GM21360 (cell line): ENCODE measurements around the gene IVNS1ABP.

Experiments
- ATAC-seq: cut with Tn5 transposase; IDR thresholded peaks from one replicate; pipeline ENCODE4 v1.9.1; 2021; ENCODE audit warnings: mild to moderate bottlenecking, moderate library complexity; ENCODE audit not compliant: unreplicated experiment

The IVNS1ABP gene

DNA sequence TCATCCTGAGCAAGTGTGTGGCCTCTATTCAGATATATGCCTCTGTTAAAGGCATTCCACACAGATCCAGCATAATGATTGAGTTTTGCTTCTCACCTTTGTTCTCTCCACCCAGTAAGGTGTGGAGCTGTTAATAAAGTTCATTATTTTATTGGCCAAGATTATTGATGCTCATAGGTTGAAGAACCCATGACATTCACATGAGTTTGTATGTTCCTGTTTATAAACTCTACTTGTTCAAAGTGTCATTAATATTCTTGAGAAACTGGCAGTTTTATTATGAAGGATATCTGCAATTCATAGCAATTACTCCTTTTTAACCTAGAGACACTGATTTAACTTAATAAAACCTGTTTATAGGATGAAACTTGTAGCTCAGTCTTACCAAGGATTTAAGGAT, 22.0 kb downstream of the IVNS1ABP start:
- no peak for ATAC-seq

DNA sequence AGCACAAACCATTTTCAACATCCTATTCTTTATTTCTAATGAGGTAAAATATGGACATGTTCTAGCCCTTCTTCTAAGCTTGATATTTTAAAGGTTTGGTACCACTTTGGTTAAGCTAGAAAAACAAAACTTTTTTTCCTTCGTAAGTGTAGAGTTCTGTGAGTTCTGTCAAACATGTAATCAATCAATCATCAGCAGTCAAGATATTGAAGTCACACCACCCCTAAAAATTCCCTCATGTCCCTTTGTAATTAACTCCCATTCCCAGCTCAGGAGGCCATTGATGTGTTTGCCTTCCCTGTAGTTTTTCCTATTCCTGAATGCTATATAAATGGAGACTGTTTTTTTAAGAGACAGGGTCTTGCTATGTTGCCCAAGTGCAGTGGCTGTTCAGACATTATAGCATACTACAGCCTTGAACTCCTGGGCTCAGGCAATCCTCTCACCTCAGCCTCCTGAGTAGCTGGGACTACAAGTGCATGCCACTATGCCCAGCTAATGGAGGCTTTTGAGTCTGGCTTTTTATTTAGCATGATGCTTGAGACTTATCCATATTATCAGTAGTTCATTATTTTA, 23.0 kb downstream of the IVNS1ABP start:
- ATAC-seq: no peak

DNA sequence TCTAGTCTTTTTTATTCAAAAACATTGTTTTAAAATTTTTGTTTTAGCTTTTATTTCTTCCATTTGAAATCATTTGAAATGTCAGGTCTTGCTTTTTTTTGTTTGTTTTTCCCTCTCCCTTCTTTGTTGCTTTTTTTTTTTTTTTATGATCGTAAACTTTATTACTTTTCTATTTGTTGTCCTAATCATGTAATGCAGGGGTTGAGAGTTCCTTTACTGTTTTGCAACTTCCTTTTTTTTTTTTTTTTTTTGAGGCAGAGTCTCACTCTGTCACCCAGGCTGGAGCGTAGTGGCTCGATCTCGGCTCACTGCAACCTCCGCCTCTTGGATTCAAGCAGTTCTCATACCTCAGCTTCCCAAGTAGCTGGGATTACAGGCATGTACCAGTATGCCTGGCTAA, 24.8 kb downstream of the IVNS1ABP start:
- ATAC-seq: no peak

DNA sequence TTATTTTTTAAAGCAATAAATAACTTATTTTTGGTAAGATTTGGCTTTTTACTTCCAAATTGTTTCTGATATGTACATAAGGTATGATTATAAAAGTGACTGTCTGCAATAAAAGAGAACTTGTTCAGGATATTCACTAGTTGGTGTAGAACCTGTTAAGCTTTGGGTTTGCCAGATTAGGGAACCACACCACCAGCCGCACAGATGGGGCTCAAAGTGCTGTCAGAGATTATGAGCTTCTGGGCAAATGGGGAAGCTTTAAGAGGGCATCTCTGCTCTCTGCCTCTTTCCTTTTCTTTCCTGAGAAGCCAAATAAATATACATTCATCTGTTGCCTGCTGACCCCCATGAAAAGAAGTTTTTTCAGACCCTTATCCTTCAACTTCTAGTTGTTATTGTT, 25.4 kb downstream of the IVNS1ABP start:
- ATAC-seq: no peak

DNA sequence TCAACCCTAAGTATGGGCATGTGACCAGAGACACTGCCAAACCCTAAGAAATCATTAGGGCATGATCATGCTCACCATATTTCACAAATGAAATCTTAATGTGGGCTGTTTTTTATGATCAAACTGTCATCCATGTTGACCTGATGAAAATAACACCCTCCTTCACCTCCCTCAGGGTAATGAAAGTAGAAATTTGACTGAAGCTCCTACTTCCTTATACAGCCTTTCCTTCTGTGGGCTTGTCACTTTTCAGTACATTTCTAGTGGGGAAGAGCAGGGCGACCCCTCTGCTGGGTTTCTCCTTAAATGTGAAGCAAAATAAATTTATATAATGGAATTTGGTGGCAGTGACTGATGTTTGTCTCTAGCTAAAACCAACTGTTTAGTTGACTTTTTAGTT, 25.9 kb downstream of the IVNS1ABP start:
- no peak for ATAC-seq

DNA sequence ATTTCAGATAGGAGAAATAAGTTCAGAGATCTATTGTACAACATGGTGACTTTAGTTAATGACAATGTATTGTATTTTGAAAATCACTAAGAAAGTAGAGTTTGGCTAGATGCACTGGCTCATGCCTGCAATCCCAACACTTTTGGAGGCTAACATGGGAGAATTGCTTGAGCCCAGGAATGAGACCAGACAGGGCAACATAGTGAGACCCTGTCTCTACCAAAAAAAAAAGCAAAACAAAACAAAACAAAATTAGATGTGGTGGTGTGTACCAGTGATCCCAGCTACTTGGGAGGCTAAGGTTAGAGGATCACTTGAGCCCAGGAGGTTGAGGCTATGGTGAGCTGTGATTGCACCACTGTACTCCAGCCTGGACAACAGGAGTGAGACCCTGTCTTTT, 27.2 kb downstream of the IVNS1ABP start:
- ATAC-seq: no peak

DNA sequence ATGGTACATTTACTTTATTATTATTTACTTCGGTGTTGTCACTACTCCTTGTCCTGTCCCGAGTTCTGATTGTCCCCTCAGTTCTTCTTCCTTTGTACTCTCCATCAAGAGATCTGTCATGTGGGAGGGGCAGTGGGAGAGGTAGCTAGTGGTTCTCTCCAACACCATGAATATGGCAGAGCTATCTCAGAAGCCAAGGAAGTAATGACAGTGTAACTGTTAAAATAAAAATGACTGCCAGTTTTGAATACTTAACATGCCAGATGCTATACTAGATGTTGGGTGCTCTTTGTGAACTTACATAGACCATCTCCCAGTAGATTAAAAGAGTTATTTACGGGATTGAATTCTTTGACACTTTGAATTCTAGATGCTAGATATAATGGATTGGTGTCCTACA, 28.6 kb downstream of the IVNS1ABP start:
- ATAC-seq: no peak

DNA sequence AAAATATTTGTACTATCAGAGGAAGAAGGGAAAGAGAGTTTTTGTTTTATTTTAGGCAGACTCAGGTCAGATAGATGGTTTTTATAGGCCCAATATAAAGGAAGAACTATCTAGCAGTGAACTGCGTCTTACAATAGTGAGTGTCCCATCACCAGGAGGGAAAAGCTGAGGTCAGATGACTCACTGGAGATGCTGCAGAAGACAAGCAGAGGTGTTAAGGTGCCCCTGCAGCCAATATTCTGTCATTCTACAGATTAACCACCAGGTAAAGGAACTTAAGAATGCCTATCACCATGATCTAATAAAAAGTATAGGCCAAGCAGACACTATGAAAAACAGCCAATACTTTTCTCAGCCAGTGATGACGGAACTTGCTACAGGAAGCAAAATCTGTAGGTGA, 29.6 kb downstream of the IVNS1ABP start:
- no peak for ATAC-seq

DNA sequence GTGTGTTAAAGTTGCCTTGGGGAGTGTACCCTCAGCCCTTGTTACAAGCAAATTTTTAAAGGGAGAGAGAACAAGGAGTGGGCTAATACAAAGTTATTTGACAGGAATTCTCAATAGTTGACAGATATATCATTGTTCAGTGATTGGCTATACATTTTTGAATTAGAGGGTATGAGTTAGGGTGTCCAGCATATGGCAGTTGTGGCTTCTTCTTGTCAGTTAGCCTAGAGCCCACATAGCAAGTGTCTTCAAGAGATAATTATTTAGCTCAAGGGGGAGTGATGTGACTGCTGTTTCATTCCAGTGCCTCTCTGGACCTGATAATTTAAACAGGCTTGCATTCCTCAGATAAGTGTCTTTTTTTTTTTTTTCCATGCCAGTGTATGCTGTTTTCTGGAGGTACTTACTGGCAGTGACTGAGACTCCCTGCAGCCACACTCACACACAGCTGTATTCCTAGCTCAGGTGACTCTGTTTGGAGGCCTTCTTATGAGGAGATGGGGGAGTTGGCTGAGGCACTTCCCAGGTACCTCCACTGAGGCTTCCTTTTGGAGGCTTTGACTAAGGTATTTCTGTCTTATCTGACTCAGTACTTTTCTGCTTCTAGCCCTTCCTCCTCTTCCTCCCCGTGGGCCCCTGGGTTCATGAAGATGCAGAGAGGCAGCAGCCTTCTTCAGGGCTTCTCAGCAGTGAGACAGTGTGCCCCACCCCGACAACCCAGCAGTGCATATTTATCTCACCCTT, 32.3 kb downstream of the IVNS1ABP start:
- ATAC-seq: no peak

DNA sequence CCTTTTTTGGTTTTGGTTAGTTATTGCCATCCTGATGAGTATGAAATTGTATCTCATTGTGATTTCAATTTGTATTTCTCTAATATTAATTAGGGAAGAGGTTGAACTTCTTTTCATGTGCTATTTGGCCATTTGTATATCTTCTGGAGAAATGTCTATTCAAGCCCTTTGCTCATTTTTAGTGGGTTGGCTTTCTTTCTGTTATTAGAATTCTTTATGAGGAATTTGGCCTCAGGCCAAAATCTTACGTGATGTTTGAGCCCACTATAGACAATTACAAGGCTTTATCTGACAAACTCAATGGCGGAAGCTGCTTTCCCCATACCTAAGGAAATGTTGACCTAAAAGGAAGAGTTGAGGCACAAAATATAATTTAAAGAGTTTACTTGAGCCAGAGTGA, 32.9 kb downstream of the IVNS1ABP start:
- ATAC-seq: no peak

DNA sequence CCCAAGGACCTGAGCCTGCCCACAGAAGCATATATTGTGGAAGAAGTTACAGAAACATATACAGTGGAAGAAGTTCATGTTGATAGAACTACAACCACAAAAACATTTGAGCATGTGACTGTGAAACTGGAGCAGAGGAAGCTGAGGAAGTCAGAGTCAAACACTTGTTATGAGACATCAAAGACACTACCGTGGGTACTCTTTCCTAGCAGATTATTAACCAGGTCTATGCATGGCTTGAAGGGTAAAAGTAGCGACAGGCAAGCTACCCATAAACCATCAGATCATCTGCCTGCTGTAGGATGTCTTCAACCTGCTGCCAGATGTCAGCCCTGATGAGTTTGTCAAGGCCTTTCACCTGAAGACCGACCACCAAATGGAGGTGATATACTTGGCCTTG, 35.8 kb downstream of the IVNS1ABP start:
- ATAC-seq: no peak

DNA sequence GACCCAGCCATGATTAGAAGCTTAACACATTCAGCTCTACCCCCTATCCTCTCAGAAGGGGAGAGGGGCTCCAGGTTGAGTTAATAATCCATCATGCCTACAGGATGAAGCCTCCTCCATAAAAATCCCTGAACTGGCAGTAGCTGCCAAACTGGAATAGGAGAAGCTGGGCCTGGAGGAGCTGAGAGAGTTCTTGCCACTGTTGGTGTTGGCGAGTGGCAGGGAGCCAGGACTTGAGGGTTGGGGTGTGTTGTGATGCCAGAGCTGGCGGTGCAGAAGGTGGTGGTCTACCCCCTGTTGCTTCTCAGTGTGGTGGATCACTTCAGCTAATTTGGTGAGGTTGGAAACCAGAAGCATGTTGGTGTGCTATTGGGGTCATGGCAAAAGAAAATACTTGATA, 36.5 kb downstream of the IVNS1ABP start:
- ATAC-seq: no peak

DNA sequence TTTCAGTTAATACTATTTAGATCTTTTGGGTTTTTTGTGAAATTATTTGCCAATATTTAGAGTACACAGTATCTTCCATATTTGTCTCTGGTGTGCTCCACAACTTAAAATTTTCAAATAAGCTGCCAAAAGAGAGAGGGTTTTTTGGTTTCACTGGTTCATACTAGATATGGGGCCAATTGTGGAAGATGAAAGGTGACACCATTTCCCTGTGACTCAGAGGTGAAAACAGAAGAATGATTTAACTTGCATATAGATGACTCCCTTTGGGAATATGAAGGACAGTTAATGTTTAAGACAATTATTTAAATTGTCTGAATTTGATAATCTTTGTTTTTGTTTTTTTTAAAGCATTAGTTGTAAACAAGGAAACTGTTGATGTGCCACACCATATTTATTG, 37.5 kb downstream of the IVNS1ABP start:
- no peak for ATAC-seq

DNA sequence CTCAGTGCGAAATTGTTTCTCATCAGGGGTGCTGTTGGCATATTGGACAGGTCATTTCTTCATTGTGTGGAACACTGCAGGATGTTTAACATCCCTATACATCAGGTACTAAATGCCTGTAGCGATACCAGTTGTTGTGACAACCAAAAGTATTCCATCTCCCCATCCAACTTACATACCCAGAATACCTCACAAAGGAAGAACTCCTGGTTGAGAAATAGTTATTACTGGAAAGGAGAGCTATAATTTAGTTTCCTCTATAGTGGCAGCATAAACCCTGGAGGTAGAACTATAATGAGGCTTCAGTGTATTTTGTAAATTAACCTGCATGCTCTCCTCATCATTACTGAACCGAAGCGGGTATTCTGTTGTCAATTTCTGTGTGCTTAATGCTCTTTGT, 45.1 kb downstream of the IVNS1ABP start:
- no peak for ATAC-seq

DNA sequence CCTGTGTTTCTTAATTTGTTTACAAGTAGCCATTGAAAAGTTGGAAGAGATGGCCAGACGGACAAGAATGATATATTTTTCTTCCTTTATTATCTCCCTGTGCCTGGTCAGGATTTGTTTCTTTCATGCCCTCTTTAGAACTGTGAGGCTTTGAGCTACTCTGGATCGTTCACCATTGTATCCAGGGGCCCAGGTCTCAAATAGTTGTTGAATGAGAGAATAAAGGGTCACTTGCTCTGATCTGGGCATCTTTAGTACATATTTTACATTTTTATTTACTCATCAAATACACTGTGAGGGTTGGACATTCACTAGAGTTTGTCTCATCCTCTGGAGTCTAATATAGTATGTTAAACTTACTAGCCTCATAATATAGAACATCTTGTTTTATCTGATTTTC, 48.7 kb downstream of the IVNS1ABP start:
- ATAC-seq: no peak

DNA sequence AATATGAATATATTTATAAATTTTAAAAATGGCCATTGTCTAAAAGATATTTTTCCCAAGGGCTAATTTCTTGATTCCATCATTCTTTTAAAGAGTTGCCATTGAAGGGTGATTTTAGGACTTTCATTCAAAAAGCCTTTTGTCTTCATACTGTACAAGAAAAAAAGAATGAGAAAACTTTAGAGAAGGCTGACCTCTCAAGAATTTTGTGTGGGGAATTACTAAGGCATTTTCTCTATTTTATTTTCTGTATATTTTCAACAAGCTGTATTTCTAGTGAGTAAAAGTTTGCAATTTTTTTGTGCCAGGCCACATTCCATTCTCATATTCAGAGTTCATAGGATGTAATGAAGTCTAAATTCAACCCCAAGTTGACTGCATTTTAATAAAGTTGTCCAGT, 49.3 kb downstream of the IVNS1ABP start:
- ATAC-seq: no peak

DNA sequence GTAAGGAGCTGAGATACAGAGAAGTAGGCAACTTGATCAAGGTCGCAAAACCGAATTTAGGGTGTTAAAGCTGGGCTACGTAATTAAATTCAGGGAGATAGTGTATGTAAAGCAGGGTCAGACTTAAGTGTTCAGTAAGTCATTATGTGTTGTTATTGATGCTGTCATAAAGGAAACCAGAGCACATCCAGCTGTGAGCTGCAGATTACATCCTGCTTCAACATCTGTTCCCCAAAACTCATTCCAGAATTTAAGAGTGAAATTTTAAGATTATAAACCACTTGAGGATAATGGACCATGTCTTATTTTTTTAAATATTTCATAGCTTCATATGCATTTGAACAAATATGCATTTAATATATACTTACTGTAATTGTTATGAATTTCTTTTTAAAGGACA, 49.7 kb downstream of the IVNS1ABP start:
- no peak for ATAC-seq

DNA sequence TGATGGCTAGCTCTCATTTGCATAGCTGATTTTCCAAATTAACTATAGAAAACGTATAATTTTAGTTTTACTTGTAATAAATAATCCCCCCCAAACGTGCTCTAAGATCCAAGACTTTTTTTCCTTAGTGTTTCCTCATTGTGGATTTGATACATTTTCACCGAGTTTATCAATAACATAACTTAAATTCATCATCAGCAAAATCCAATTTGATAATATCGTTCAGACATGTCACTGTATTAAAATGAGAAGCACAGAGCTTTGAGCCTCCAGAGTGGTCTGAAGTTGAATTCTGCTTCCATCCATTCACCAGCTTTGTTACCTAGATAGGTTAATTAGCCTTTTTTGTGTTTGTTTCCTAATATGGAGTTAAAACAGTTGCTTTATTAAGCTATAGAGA, 51.7 kb downstream of the IVNS1ABP start:
- no peak for ATAC-seq

DNA sequence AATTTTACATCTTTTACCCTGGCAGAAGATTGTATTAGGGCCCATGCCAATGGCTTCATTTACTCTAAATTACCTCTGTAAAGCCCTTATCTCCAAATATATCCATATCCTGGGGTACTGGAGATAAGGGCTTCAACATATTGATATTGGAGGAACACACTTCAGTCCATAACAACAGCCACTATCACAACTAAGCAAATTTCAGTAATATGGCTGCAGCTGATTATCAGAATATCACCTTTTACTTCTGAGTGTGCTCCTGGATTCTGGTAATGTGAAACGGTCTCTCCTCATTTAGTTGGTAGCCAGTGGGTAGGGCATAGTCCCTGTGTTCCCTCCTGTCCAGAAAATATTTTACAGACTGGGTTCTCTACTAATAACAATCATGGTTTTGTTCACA, 53.3 kb downstream of the IVNS1ABP start:
- no peak for ATAC-seq

DNA sequence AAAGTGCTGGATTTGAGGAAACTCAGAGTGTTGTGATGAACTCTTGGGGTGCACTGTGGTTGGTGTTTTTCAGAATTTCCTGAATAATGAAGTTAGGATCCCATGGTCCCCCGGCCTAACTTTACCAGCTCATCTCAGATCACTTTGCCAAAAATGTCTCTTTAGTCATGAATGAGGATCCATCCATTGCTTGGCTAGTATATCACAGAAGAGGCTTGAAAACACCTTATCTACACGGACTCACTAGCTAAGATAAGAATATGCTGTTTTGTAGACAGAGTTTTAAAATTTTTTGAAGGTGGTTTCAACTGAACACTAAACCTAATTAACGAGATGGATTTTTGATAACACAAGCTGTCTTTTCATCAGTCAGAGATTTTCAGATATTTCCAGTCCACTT, 53.8 kb downstream of the IVNS1ABP start:
- no peak for ATAC-seq

DNA sequence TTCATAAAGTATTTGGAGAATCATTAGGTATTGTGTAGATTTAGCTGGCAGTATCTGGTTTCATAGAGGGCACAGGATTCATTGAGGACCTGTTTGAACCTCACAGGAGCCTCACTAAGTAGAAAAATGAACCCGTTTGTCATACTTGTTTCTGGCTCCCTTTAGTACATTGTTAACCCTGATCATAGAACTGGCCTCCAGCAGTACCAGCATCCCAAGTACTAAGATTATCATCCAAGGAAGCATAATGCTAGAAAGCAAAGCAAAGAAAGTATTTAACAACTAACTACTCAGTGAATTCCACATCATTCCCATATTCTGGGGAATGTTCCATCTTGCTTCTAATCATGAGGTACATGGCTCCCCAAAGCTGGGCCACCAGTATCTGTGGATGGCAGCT, 54.9 kb downstream of the IVNS1ABP start:
- ATAC-seq: no peak

DNA sequence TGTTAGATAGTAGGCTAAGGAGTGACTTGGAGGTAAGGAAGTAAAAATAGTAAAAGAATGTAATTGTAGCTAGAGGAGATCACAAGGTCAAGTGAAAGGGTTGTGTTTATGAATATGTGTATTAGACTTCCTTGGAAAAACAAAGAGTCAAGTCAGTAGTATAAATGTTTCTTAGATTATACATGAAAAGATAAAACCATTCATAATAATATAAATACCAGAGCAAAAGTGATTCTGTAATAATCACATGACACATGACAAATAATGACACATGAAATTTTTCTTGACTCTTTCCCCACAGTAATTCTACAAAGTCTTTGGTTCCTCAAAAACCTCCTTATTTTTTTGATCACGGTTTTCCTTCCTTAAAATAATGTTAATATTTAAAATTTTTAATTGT, 56.4 kb downstream of the IVNS1ABP start:
- ATAC-seq: no peak

DNA sequence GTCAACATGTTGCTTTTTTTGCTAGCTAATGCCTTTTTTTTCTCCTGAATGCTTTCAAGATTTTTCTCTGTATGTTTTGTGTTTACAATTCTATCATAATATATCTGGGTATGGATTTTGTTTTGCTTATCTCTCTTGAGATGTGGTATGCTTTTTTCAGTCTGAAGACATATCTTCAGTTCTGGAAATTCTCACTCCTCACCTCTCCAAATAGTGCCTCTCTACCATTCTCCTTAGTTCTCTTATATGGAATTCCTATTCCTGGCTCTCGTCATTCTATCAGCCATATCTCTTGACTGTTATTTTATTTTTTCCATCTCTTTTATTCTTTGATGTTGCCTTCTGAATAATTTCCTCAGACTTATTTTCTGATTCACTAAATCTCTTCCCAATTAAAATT, 58.4 kb downstream of the IVNS1ABP start:
- ATAC-seq: no peak
